GM23338 (cell line): ENCODE results near the gene MUC5AC. TPM values are rescaled to one million over a fixed set of nuclear protein-coding genes. Genes with fewer than 3 reads are reported as not detected.

Experiments
- ATAC-seq: fragments of 200-7000 bp; cut with Tn5 transposase; 3 replicates; pipeline ENCODE4 v1.9.1; 2020
- DNase-seq: peaks from one replicate; pipeline ENCODE4 v3.0.0-alpha.2; 2015; ENCODE audit warnings: low spot score
- H2AFZ ChIP-seq: fragments of 200-600 bp; sonication (generic); 2 replicates; pipeline ENCODE4 v1.8.0; 2016; ENCODE audit warnings: antibody characterized with exemption, mild to moderate bottlenecking, moderate library complexity
- H3F3A ChIP-seq: fragments of 200-600 bp; sonication (generic); replicated peaks from 2 replicates; pipeline ENCODE4 v1.8.0; 2017; ENCODE audit warnings: antibody characterized with exemption, mixed run types, low read depth
- H3K27ac ChIP-seq: fragments of 200-600 bp; sonication (generic); 2 replicates; pipeline ENCODE4 v1.6.1; 2016; ENCODE audit warnings: low read depth
- H3K27me3 ChIP-seq: fragments of 200-600 bp; sonication (generic); 2 replicates; pipeline ENCODE4 v1.8.0; 2016; ENCODE audit warnings: mild to moderate bottlenecking, mixed run types, moderate library complexity; ENCODE audit not compliant: insufficient read depth
- H3K36me3 ChIP-seq: fragments of 200-600 bp; sonication (generic); 2 replicates; pipeline ENCODE4 v1.8.0; 2016; ENCODE audit warnings: mild to moderate bottlenecking; ENCODE audit not compliant: insufficient read depth
- H3K4me1 ChIP-seq: fragments of 200-600 bp; sonication (generic); 2 replicates; pipeline ENCODE4 v1.8.0; 2016; ENCODE audit warnings: mild to moderate bottlenecking, moderate library complexity; ENCODE audit not compliant: insufficient read depth
- H3K4me2 ChIP-seq: fragments of 200-600 bp; sonication (generic); 2 replicates; pipeline ENCODE4 v1.7.1; 2017; ENCODE audit warnings: mixed run types
- H3K4me3 ChIP-seq: fragments of 200-600 bp; sonication (generic); 2 replicates; pipeline ENCODE4 v1.6.1; 2016; ENCODE audit warnings: mixed run types
- H3K79me2 ChIP-seq: fragments of 200-600 bp; sonication (generic); replicated peaks from 2 replicates; pipeline ENCODE4 v1.8.0; 2017; ENCODE audit warnings: mild to moderate bottlenecking; ENCODE audit not compliant: insufficient read depth
- H3K9me2 ChIP-seq: fragments of 200-600 bp; sonication (generic); 2 replicates; pipeline ENCODE4 v1.8.0; 2017; ENCODE audit not compliant: insufficient read depth
- H4K20me1 ChIP-seq: fragments of 200-600 bp; sonication (generic); replicated peaks from 2 replicates; pipeline ENCODE4 v1.8.0; 2017; ENCODE audit warnings: mild to moderate bottlenecking; ENCODE audit not compliant: insufficient read depth
- H3K27ac Mint-ChIP-seq: 2 replicates; pipeline ENCODE4 v1.8.0; 2020; ENCODE audit warnings: inconsistent platforms, mild to moderate bottlenecking, moderate library complexity, mixed read lengths
- H3K27me3 Mint-ChIP-seq: 3 replicates; pipeline ENCODE4 v1.8.0; 2022; ENCODE audit warnings: low read depth, mild to moderate bottlenecking, moderate library complexity, mixed read lengths, inconsistent platforms; ENCODE audit not compliant: insufficient read depth, poor library complexity
- H3K36me3 Mint-ChIP-seq: 3 replicates; pipeline ENCODE4 v1.8.0; 2021; ENCODE audit warnings: low read depth, mild to moderate bottlenecking, inconsistent platforms, moderate library complexity, mixed read lengths
- H3K4me1 Mint-ChIP-seq: 3 replicates; pipeline ENCODE4 v1.8.0; 2020; ENCODE audit warnings: mild to moderate bottlenecking, inconsistent platforms, mixed read lengths
- H3K4me3 Mint-ChIP-seq: 3 replicates; pipeline ENCODE4 v1.8.0; 2021; ENCODE audit warnings: moderate library complexity, mild to moderate bottlenecking, inconsistent platforms, mixed read lengths
- H3K9me3 Mint-ChIP-seq: 3 replicates; pipeline ENCODE4 v1.8.0; 2020; ENCODE audit warnings: moderate library complexity, mild to moderate bottlenecking, inconsistent platforms, mixed read lengths
- CREB1 ChIP-seq: fragments of 250-450 bp; sonication (Bioruptor Pico); IDR thresholded peaks from 2 replicates; pipeline ENCODE4 v1.5.0; 2020; ENCODE audit warnings: low read depth, mild to moderate bottlenecking, moderate library complexity
- ETS1 ChIP-seq: IDR thresholded peaks from 2 replicates; pipeline ENCODE4 v1.6.1; 2016; ENCODE audit warnings: antibody characterized with exemption
- EZH2 ChIP-seq: fragments of 200-600 bp; sonication (generic); IDR thresholded peaks from one replicate; pipeline ENCODE4 v1.8.0; 2017; ENCODE audit warnings: antibody characterized with exemption, mild to moderate bottlenecking, low read depth; ENCODE audit not compliant: unreplicated experiment
- EZH2phosphoT487 ChIP-seq: fragments of 200-600 bp; sonication (generic); IDR thresholded peaks from one replicate; pipeline ENCODE4 v1.8.1; 2018; ENCODE audit warnings: antibody characterized with exemption; ENCODE audit not compliant: unreplicated experiment
- JUNB ChIP-seq: IDR thresholded peaks from one replicate; pipeline ENCODE4 v1.6.1; 2016; ENCODE audit warnings: antibody characterized with exemption; ENCODE audit not compliant: unreplicated experiment
- NANOG ChIP-seq: IDR thresholded peaks from 2 replicates; pipeline ENCODE4 v1.6.1; 2016; ENCODE audit warnings: antibody characterized with exemption, borderline replicate concordance
- POLR2AphosphoS5 ChIP-seq: IDR thresholded peaks from 2 replicates; pipeline ENCODE4 v1.6.1; 2016; ENCODE audit warnings: antibody characterized with exemption, low read depth
- STAT1 ChIP-seq: IDR thresholded peaks from one replicate; pipeline ENCODE4 v1.6.1; 2016; ENCODE audit warnings: antibody characterized with exemption; ENCODE audit not compliant: unreplicated experiment
- ZNF114 ChIP-seq: fragments of 250-450 bp; sonication (Bioruptor Pico); IDR thresholded peaks from 2 replicates; pipeline ENCODE4 v1.5.0; 2020; ENCODE audit warnings: mild to moderate bottlenecking, moderate library complexity
- ZNF331 ChIP-seq: fragments of 250-450 bp; sonication (Bioruptor Pico); IDR thresholded peaks from 2 replicates; pipeline ENCODE4 v1.5.0; 2020; ENCODE audit warnings: low read depth, mild to moderate bottlenecking, moderate library complexity
- ZNF462 ChIP-seq: fragments of 250-450 bp; sonication (Bioruptor Pico); IDR thresholded peaks from 2 replicates; pipeline ENCODE4 v1.5.0; 2020; ENCODE audit warnings: mild to moderate bottlenecking, moderate library complexity
- polyA plus RNA-seq: library from polyadenylated mRNA; unstranded; fragments of >200 nt; fragmentation: Nextera tagmentation; extraction: Ambion mirVana; gene quantifications from 2 replicates; pipeline ENCODE4 v1.2.1, GENCODE V29; 2016
- total RNA-seq: library from RNA; depleted of rRNA; stranded (reverse); fragments of >200 nt; shearing (Covaris generic); gene quantifications from 2 replicates; pipeline ENCODE4 v1.2.3, GENCODE V29; 2014
- TF ChIP-seq, protein P1 (sequence below), 2 experiments: fragments of 200-600 bp in 1 of 2; sonication (generic) in 1 of 2; conservative IDR thresholded peaks; 2 replicates each; pipeline versions ENCODE4 v1.5.1 to v1.6.1; 2016 to 2017; ENCODE audit warnings: antibody characterized with exemption in 2 of 2, low read depth in 2 of 2, mild to moderate bottlenecking in 2 of 2, moderate library complexity in 1 of 2
- TF ChIP-seq, protein P2 (sequence below): IDR thresholded peaks from one replicate; pipeline ENCODE4 v1.6.1; 2018; ENCODE audit warnings: antibody characterized with exemption; ENCODE audit not compliant: unreplicated experiment

MUC5AC gene
- total and polyA plus RNA-seq, 2 experiments from 2014 or later, result not detected

GRCh38 chr11:1163911-1164735, 6.4 kb downstream of the MUC5AC start:
- no peaks in the 10 kb centered on the region for H3K9me2 ChIP-seq
- DNase-seq, result no peak
- H3K4me3 Mint-ChIP-seq, result no peak overlapping the region
- H3F3A ChIP-seq, result no peaks in the 10 kb centered on the region
- H3K79me2 ChIP-seq, result no peaks in the 10 kb centered on the region
- ATAC-seq, result no peak
- no peaks in the 10 kb centered on the region for H3K36me3 ChIP-seq
- H3K9me3 Mint-ChIP-seq, result peaks cover 5% of the 10 kb centered on the region; the same call in 2 of the 3 replicates
- no peak overlapping the region for H2AFZ ChIP-seq
- H3K4me3 ChIP-seq, result no peak overlapping the region
- H3K27ac Mint-ChIP-seq, result no peak overlapping the region
- no peak overlapping the region for H3K27ac ChIP-seq
- no peaks in the 10 kb centered on the region for H4K20me1 ChIP-seq
- H3K4me1 ChIP-seq, result no peaks in the 10 kb centered on the region
- H3K36me3 Mint-ChIP-seq, result no peaks in the 10 kb centered on the region
- H3K4me1 Mint-ChIP-seq, result no peaks in the 10 kb centered on the region
- TF ChIP-seq STAT1 (no peak), ETS1 (no peak), NANOG (no peak), CREB1 (CRISPR knock-in tag) (no peak), ZNF462 (CRISPR knock-in tag) (no peak), EZH2 (no peak), POLR2AphosphoS5 (no peak), ZNF331 (CRISPR knock-in tag) (no peak), EZH2phosphoT487 (no peak), ZNF114 (CRISPR knock-in tag) (no peak), JUNB (no peak)
- TF ChIP-seq, protein P1, sequence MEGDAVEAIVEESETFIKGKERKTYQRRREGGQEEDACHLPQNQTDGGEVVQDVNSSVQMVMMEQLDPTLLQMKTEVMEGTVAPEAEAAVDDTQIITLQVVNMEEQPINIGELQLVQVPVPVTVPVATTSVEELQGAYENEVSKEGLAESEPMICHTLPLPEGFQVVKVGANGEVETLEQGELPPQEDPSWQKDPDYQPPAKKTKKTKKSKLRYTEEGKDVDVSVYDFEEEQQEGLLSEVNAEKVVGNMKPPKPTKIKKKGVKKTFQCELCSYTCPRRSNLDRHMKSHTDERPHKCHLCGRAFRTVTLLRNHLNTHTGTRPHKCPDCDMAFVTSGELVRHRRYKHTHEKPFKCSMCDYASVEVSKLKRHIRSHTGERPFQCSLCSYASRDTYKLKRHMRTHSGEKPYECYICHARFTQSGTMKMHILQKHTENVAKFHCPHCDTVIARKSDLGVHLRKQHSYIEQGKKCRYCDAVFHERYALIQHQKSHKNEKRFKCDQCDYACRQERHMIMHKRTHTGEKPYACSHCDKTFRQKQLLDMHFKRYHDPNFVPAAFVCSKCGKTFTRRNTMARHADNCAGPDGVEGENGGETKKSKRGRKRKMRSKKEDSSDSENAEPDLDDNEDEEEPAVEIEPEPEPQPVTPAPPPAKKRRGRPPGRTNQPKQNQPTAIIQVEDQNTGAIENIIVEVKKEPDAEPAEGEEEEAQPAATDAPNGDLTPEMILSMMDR (conservative IDR thresholded peaks at IDR 0.05; ENCODE audit: low read depth in 2 of 2), result no peak
- TF ChIP-seq, protein P2, sequence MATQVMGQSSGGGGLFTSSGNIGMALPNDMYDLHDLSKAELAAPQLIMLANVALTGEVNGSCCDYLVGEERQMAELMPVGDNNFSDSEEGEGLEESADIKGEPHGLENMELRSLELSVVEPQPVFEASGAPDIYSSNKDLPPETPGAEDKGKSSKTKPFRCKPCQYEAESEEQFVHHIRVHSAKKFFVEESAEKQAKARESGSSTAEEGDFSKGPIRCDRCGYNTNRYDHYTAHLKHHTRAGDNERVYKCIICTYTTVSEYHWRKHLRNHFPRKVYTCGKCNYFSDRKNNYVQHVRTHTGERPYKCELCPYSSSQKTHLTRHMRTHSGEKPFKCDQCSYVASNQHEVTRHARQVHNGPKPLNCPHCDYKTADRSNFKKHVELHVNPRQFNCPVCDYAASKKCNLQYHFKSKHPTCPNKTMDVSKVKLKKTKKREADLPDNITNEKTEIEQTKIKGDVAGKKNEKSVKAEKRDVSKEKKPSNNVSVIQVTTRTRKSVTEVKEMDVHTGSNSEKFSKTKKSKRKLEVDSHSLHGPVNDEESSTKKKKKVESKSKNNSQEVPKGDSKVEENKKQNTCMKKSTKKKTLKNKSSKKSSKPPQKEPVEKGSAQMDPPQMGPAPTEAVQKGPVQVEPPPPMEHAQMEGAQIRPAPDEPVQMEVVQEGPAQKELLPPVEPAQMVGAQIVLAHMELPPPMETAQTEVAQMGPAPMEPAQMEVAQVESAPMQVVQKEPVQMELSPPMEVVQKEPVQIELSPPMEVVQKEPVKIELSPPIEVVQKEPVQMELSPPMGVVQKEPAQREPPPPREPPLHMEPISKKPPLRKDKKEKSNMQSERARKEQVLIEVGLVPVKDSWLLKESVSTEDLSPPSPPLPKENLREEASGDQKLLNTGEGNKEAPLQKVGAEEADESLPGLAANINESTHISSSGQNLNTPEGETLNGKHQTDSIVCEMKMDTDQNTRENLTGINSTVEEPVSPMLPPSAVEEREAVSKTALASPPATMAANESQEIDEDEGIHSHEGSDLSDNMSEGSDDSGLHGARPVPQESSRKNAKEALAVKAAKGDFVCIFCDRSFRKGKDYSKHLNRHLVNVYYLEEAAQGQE, result no peak
- no peak overlapping the region for H3K4me2 ChIP-seq
- H3K27me3 ChIP-seq, result no peaks in the 10 kb centered on the region
- H3K27me3 Mint-ChIP-seq, result peaks cover 9% of the 10 kb centered on the region
